Colonic mucosa (tissue), 4 donors: ENCODE measurements around the gene RASGRF1. TPM values are rescaled to one million over a fixed set of nuclear protein-coding genes. Genes with fewer than 3 reads are reported as not detected.

Experiments
- DNase-seq: peaks from one replicate; pipeline ENCODE4 v3.0.0-alpha.2; 2020
- H3K27ac ChIP-seq: fragments of 200-600 bp; one replicate; pipeline ENCODE4 v1.8.0; 2021
- H3K27me3 ChIP-seq: fragments of 200-600 bp; one replicate; pipeline ENCODE4 v1.8.0; 2021
- H3K36me3 ChIP-seq: fragments of 200-600 bp; one replicate; pipeline ENCODE4 v1.8.0; 2021
- H3K4me1 ChIP-seq: fragments of 200-600 bp; one replicate; pipeline ENCODE4 v1.8.0; 2021; ENCODE audit warnings: mild to moderate bottlenecking
- H3K4me3 ChIP-seq: fragments of 200-600 bp; one replicate; pipeline ENCODE4 v1.8.0; 2021
- H3K9ac ChIP-seq, 2 donors: one replicate each; pipeline ENCODE4 v1.7.0; 2013; ENCODE audit warnings: control low read depth in 2 of 2, low read depth in 2 of 2, low read length in 2 of 2
- H3K9me3 ChIP-seq: fragments of 200-600 bp; one replicate; pipeline ENCODE4 v1.8.0; 2021
- CTCF ChIP-seq: fragments of 200-600 bp; IDR thresholded peaks from one replicate; pipeline ENCODE4 v1.8.0; 2022; ENCODE audit warnings: antibody characterized with exemption, mild to moderate bottlenecking
- intact Hi-C: fragments of 100-400 bp; cut with DNase I; formaldehyde crosslinking; loops from one replicate; pipeline ENCODE4 v1.14.1; 2022
- total RNA-seq, 2 donors: library from RNA; stranded (reverse); fragmentation: NEBNext Ultra II Directional in 1 of 2; extraction: Animal tissue kit (Norgen Biotek cat#: 25700) in 1 of 2; gene quantifications; one replicate each; pipeline ENCODE4 v1.2.1, GENCODE V29; 2021
- donor health status: healthy.
- donor health status: DM: no; HTN: no; CAD: no.
- donor health status: DM: no; HTN: no; CAD: no.

Gene RASGRF1
- total RNA-seq, 2 donors from 2014 or later: 0.15 to 0.56 TPM

GRCh38 chr15:79059081-79059572 lies 31.5 kb downstream of the RASGRF1 start:
- no peak overlapping the region for H3K4me3 ChIP-seq
- H3K9ac ChIP-seq: no peak overlapping the region
- TF ChIP-seq CTCF: no peak
- H3K27ac ChIP-seq: no peak overlapping the region
- no peaks in the 10 kb centered on the region for H3K4me1 ChIP-seq
- H3K36me3 ChIP-seq: no peaks in the 10 kb centered on the region
- intact Hi-C loops: no loop called here
- no peaks in the 10 kb centered on the region for H3K27me3 ChIP-seq
- DNase-seq: no peak
- no peaks in the 10 kb centered on the region for H3K9me3 ChIP-seq

- no peak for DNase-seq
- no peak overlapping the region for H3K9ac ChIP-seq
These were observed 32.2 kb downstream of the RASGRF1 start for GRCh38 chr15:79058260-79058850.

GRCh38 chr15:79057050-79057449 lies 33.5 kb downstream of the RASGRF1 start:
- TF ChIP-seq CTCF: no peak
- no peak overlapping the region for H3K4me3 ChIP-seq
- DNase-seq: no peak

More at GRCh38 chr15:79058260-79058850, 32.2 kb downstream of the RASGRF1 start:
- Histone ChIP-seq H3K9me3 (no peaks in the 10 kb centered on the region), H3K27me3 (no peaks in the 10 kb centered on the region), H3K4me3 (no peak overlapping the region), H3K4me1 (no peaks in the 10 kb centered on the region), H3K36me3 (no peaks in the 10 kb centered on the region), H3K27ac (no peak overlapping the region)
- no peak for TF ChIP-seq CTCF
- intact Hi-C loops: no loop called here

GRCh38 chr15:79054350-79054749 lies 36.2 kb downstream of the RASGRF1 start:
- H3K9ac ChIP-seq: no peak overlapping the region
- DNase-seq: no peak
- no peaks in the 10 kb centered on the region for H3K9me3 ChIP-seq
- no peaks in the 10 kb centered on the region for H3K36me3 ChIP-seq
- intact Hi-C loops: no loop called here
- H3K4me3 ChIP-seq: no peak overlapping the region
- no peaks in the 10 kb centered on the region for H3K27me3 ChIP-seq
- no peak for TF ChIP-seq CTCF
- no peak overlapping the region for H3K27ac ChIP-seq
- H3K4me1 ChIP-seq: no peaks in the 10 kb centered on the region

More at GRCh38 chr15:79057050-79057449, 33.5 kb downstream of the RASGRF1 start:
- Histone ChIP-seq H3K9me3 (no peaks in the 10 kb centered on the region), H3K27ac (no peak overlapping the region), H3K36me3 (no peaks in the 10 kb centered on the region), H3K4me1 (no peaks in the 10 kb centered on the region), H3K27me3 (no peaks in the 10 kb centered on the region), H3K9ac (no peak overlapping the region)
- intact Hi-C loops: no loop called here

- intact Hi-C loops: no loop called here
- no peak for DNase-seq
- no peak for TF ChIP-seq CTCF
These were observed 36.7 kb downstream of the RASGRF1 start for GRCh38 chr15:79053894-79054293.

More at GRCh38 chr15:79053894-79054293, 36.7 kb downstream of the RASGRF1 start:
- no peaks in the 10 kb centered on the region for H3K36me3 ChIP-seq
- H3K27ac ChIP-seq: no peak overlapping the region
- no peak overlapping the region for H3K9ac ChIP-seq
- H3K27me3 ChIP-seq: no peaks in the 10 kb centered on the region
- no peaks in the 10 kb centered on the region for H3K9me3 ChIP-seq
- H3K4me1 ChIP-seq: no peaks in the 10 kb centered on the region
- H3K4me3 ChIP-seq: no peak overlapping the region
